Femur (tissue), 1 donor: ENCODE data around the gene FOXB1.

Experiments
- DNase-seq: peaks from one replicate; pipeline ENCODE4 v3.0.0-alpha.2; 2017

Gene FOXB1

GRCh38 chr15:60004009-60004845 is at the start of gene FOXB1:
Gene FOXB1 (plus strand): TSS chr15:60004311. CDS start chr15:60004964, 653 bp downstream.
- DNase-seq = no peak

GRCh38 chr15:59958288-59958687 is 45.8 kb upstream of the FOXB1 start:
- no peak for DNase-seq

GRCh38 chr15:59960318-59960717 is 43.8 kb upstream of the FOXB1 start:
- DNase-seq = no peak

GRCh38 chr15:59963322-59963721 is 40.8 kb upstream of the FOXB1 start:
- DNase-seq = no peak

GRCh38 chr15:59963925-59964324 is 40.2 kb upstream of the FOXB1 start:
- no peak for DNase-seq

GRCh38 chr15:59965741-59966140 is 38.4 kb upstream of the FOXB1 start:
- no peak for DNase-seq

GRCh38 chr15:59966262-59966661 is 37.8 kb upstream of the FOXB1 start:
- no peak for DNase-seq

- no peak for DNase-seq
Measured at GRCh38 chr15:59968314-59968713, 35.8 kb upstream of the FOXB1 start.

GRCh38 chr15:59972241-59972640 is 31.9 kb upstream of the FOXB1 start:
- no peak for DNase-seq

GRCh38 chr15:59976480-59977271 is 27.4 kb upstream of the FOXB1 start:
- no peak for DNase-seq

- DNase-seq = no peak
Measured at GRCh38 chr15:59991834-59992233, 12.3 kb upstream of the FOXB1 start.

GRCh38 chr15:59993041-59993750 is 10.9 kb upstream of the FOXB1 start:
- no peak for DNase-seq

GRCh38 chr15:59993950-59994401 is 10.1 kb upstream of the FOXB1 start:
- DNase-seq = no peak

- no peak for DNase-seq
Measured at GRCh38 chr15:59994526-59994887, 9.6 kb upstream of the FOXB1 start.

GRCh38 chr15:59994888-59995557 is 9.1 kb upstream of the FOXB1 start:
- no peak for DNase-seq

- no peak for DNase-seq
Measured at GRCh38 chr15:59995568-59996297, 8.4 kb upstream of the FOXB1 start.

- DNase-seq = no peak
Measured at GRCh38 chr15:59996298-59997041, 7.6 kb upstream of the FOXB1 start.

- DNase-seq = no peak
Measured at GRCh38 chr15:59997070-59997701, 6.9 kb upstream of the FOXB1 start.

GRCh38 chr15:59998305-59998949 is 5.7 kb upstream of the FOXB1 start:
- DNase-seq = no peak

- no peak for DNase-seq
Measured at GRCh38 chr15:59998950-59999611, 5.0 kb upstream of the FOXB1 start.
